ENCODE results near the gene LAPTM4A.
A peak's percentile ranks its signal among the peaks of the same experiment; 100 is the strongest.
"Not testable (repeated sequence)": the region's sequence is repeated elsewhere in the genome, so short reads cannot be mapped to it uniquely, and the experiment has no call there.

Gene LAPTM4A

DNA sequence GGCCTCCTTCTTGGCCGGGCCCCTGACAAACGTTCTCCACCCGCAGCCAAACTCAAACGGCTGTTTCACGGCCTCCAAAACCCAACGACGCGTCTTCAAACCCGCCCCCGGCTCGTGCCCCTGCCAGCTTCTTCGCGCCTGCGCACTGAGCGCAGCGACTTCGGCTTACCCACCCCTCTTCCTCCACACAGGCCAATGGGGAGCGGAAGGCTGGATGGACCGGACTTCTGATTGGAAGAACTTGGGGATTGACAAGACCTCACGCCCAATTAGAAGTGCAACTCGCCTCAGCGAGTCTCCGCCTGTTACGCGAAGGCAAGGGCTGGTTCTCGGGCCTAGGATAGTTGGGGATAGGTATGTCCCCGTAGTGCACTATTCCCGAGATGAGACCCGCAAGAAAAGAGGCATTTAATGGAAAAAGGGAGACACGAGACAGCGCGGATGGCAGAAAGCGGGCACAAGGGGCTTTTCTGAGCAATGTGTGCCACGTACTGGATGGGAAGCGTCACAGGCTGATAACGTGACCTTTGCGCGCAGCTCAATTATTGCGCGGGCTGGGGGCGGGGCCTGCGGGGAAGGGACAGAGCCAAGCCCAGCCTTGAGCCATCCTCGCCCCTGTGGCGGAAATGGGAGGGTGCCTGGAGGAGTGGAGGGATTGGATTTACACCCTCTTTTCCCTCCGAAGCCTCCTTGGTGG, at the start of gene LAPTM4A:
Gene LAPTM4A (minus strand): TSS at position 97 of the 697 bp plus-strand sequence. CDS start 108 bp downstream, outside the sequence.
- DNase-seq = peak; percentile 98

DNA sequence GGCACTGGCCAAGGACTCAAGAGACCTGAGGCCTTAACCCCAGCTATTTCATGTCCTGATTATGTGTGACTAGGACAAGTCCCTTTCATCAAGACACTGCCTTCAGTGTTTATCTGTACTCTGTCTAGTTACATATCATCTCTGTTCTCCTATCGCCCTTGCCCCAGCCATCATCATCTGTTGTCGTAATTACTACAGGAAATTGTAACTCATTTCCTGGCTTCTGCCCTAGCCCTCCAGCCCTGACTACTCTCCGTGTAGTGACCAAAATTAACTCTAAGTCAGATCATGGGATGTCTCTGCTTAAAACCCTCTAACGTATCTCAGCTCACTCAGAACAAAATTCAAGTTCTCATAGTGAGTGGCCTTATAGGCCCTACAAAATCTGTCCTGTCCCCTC, 49.3 kb upstream of the LAPTM4A start:
- no peak for DNase-seq

DNA sequence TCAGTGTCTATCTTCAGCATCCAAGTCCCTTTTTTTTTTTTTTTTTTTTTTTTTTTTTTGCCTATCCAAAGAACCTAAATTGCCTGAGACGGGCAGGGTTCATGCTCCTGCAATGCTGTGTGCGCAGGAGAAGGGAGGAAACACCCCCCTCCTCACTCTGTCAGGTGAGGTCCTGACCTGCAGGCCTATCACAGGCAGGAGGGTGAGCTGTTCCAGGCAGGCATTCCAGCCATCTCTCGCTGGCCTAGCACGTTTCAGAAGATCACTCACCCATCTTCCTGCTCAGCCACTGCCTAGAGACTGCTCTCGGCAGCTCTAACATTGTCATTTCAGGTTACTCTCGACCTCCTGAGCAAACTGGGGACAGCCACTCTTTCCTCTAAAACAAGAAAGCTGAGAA, 48.4 kb upstream of the LAPTM4A start:
- no peak for DNase-seq

DNA sequence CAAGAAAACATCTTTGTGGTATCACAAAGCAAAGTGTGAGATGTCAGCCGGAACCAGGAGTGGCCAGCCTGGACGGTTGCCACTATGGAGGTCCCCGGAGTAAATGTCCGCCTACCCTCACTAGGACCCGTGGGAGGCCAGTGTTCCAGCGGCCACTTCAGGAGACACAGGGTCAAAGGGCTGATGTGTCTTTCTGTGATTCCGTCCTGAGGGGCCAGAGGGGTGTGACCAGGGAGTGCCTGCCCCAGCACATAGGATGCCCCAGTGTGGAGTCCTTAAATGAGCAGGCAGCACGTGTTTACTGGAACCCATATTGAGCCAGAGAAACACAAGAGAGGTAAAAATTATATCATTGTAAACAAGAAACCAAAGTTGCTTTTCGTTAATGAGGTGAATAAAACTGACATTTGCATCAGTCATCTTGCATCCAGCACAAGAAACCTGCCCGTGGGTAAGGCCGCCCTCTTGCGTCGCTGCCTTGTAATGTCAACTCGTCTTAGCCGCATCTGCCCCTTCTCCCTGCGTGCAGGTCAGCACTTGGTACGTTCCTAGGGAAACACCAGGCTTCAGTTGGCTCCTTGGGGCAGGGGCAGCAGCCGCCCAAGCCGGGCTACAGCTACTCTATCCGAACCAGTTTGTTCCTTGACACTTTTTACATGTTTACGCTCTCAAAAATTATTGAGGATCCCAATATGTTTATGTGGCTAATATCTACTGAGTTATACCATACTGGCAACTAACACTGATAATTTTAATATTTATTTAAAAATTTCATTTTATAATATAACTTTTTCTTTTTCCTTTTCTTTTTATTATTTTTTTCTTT, 46.7 kb upstream of the LAPTM4A start:
- DNase-seq = peak; percentile 69

DNA sequence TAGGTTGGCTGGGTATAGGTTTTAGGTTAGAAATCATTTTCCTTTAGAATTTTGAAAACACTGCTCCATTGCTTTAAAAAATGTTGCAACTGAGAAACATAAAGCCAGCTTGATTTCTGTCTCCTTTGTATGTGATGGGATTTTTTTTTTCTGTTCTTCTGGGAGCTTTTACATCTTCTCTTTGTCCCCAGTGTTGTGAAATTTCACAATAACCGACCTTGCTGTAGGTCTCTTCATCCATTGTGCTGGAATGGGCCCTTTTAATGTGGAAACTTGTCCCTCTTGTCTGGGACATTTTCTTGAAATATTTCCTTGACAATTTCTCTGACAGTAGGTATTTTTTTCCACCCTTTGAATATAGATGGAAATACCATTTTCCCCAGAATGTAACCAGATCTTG, 44.0 kb upstream of the LAPTM4A start:
- DNase-seq = no peak

DNA sequence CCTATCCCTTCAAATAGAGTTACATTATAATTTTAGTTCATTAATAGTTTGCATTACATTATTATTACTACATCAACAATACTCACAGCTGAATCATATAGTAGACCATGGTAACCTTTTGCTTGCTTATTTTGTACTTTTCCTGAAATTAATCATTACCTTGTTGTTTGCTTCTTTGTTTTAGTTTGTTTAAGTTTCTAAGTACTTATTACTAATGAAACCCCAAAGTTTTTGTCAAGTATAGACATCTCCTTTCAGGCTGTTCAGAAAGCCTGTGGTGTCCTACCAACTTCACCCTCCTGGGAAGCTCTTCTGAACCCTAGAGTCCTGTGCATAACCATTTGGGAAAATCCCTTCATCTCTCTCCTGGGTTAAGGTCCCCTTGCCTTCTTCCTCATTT, 43.5 kb upstream of the LAPTM4A start:
- no peak for DNase-seq

DNA sequence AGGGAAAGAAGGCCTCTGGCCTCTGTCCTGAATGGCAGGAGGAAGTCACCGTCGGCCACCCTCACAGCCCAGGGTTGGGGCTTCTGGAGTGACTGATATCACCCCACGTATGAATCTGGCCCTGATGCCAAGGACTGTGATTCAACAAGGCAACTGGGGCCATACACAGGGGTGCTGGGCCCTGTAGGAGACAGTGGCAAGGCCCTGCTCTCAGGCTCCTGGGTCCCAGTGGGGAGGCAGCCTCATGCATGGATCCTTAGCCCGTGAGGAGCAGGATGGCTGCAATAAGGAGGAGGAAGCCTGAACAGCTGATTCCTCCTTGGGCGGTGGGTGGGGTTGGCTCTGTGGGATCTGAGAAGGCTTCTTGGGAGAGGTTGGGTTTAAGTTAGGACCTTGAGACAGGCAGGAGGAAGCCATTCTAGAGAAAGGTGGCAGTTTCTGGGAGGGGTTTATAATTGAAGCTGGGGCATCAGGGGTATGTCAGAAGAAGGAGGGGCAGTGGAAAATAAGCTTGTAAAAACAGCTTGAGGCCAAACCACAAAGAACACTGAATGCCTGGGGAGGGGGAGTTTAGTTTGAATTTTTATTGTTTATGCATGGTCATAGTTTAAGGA, 42.8 kb upstream of the LAPTM4A start:
- DNase-seq = no peak

DNA sequence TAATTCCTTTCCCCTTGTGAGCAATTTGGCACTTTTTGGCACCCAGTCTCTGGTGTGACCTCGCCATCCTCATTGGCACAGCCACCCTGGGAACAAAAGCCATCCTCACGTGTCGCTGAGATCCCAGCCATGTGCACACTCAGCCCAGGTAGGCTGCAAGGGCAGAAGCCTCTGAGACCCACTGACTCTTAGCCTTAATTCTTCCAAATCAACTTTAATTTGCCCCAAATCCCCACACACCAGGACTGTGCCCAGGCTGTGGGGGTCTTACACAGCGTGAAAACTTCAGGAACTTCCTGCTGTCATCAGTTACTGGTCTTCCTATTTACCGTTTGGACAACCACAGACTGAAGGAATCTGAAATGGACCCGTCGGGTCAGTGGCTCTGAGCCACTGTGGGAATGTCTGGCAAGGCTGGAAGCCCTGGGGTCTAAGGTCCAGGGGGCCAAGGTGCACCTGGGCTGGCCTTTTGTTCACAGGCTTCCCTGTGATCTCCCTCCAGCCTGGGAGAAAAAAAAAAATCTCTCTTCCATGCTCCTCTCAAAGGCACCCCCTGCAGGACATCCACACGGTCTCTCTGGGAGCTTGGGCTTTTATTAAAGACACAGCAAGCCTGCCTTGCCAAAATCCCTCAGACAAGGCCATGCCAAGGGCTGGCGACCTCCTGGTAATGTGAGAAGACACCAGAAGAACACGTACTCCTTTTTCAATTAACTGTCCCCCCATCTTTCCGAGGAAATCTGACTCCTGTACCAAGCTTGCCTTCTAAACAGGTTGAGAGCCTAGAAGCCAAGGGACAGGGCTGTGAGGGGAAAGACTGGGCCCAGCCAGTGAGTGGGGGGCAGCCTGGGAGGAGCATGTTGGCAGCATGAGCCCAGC, 42.1 kb upstream of the LAPTM4A start:
- DNase-seq = peak; percentile 67

DNA sequence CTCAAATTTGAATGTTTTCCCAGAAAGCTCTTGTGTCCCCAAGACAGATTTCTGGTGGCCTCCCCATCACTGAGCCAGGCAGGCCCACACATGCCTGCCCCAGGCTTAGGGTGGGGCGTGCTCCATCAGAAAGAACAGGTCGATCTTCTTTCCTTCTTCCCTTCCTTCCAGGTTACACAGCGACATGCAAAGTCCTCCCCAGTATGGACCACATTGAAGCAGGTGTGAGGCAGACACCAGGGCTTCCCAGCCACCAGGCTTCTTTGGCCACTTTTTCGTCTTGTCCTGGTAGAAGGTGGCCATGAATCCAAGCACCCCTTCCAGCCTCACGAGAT, 41.4 kb upstream of the LAPTM4A start:
- no peak for DNase-seq

DNA sequence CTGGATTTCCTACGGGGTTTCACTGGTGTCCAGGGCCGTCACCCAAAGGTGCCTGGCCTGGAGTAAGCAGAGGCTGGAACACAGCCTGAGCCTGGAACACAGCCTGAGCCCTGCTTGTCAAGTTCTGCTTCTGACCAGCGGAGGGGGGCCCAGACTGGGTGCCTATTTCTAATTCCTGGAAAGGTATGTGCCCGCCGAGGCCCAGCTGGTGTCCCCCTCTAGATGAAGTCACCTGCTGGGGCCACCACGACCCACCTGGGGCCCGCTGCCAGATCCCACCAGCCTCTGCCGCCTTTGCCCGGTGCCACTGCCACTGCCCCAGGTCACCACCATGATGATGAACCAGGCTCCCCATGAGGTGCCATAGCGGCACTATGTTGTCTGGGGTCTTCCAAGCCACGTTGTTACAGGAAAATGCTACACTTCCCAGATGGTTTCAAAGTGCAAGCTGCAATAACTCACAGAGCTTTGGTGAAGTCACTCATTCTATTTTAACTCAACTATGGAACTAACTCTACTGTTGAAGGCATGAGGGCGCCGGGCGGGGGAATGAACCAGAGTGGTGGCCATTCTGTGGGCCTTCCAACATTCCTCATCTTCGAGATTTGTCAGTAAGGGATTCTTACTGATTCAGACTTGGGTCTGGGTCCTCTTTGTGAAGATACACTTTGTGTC, 40.9 kb upstream of the LAPTM4A start:
- DNase-seq = no peak

DNA sequence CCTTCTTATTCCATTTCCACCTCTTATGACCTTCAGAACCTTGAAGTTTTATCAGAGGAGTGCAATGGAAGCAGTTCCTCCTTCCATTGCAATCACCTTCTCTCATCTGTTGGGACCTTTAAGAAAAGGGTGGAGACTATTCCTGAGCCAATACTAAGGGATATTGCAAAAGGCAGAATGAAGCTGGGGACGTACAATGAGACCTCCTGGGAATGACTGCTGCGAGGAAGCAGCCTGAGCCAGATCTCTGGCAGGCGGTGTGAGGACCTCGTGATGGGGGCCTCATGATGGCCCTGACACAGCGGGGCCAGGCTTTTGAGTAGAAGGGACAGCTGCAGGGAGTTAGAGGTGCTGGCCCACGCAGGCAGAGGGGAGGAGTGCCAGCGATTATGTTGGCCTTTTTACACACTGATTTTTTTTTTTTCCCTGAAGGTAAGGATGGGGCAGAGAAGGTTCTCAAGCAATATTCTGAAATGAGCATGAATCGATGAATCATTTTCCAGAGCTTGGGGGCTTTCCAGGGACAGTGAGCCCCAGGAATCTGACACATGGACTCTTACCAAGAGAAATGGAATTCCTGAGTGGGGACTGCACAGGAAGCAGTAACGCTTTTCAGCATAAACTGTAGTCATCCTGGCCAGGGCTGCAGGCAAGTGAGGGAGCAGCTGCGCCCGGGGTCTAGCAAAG, 40.0 kb upstream of the LAPTM4A start:
- peak; percentile 8 for DNase-seq

DNA sequence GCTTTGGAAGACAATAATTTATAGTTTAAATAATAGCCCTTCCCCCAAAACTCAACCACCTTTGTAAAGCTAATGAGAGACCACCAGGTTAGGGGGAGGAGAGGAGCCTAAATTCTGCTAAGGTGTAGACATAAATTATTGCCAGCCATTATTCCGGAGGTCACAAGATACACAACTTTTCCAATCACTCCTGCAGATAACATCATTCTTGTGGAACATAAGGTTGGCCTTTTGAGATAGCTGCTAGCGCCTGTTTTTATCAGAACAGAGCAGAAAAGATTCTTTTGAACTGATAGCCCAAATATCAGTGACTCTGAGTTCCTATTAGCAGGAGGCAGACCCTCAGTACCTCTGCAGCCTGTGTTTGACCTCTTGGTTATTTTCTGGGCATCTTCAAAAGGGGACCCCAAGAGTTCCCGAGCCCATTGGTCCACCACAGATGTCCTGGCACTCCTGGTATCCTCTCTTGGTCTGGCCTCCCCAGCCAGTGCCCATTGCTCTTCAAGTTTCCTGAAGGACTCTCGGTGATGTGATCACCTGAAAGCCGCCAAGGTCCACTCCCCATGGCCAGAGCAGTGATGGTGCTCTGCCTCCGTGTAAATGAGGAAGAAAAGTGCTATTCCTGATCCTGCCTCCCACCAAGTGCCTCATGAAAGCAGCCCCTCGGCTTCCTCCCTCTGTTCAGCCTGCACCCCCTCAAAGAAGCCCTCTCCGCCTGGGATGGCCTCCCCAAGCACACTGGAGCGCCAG, 38.5 kb upstream of the LAPTM4A start:
- no peak for DNase-seq

DNA sequence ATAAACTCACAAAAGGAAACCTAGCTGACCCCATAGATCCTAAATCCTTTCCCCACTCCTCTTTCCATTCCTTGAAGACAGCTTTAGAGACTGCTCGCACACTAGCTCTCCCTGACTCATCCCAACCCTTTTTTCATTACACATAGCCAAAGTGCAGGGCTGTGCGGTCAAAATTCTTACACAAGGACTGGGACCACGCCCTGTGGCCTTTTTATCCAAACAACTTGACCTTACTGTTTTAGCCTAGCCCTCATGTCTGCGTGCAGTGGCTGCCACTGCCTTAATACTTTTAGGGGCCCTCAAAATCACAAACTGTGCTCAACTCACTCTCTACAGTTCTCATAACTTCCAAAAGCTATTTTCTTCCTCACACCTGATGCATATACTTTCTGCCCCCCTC, 34.5 kb upstream of the LAPTM4A start:
- DNase-seq = not testable (repeated sequence)

DNA sequence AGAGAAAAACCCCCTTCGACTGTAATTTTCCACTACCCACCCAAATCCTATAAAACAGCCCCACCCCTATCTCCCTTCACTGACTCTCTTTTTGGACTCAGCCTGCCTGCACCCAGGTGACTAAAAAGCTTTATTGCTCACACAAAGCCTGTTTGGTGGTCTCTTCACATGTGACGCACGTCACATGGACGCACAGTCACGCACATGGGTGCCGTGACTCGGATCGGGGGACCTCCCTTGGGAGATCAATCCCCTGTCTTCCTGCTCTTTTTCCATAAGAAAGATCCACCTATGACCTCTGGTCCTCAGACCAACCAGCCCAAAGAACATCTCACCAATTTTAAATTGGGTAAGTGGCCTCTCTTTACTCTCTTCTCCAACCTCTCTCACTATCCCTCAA, 31.4 kb upstream of the LAPTM4A start:
- DNase-seq = not testable (repeated sequence)

DNA sequence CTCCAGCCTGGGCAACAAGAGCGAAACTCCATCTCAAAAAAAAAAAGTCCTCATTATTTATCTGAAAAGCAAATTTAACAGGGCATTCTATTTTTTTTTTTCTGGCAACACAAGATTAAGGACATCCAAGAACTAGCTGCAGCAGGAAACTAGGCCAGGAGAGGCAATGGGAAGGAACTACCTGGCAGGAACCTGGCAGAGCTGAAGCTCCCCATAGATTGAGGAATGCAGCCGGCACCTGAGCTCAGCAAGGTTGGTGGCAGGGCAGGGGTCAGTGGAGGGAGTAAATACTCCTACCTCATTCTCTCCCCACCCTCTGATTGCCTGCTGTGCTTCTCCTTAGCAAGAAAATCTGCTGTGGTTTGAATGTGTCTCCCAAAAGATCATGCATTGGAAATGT, 30.4 kb upstream of the LAPTM4A start:
- no peak for DNase-seq

DNA sequence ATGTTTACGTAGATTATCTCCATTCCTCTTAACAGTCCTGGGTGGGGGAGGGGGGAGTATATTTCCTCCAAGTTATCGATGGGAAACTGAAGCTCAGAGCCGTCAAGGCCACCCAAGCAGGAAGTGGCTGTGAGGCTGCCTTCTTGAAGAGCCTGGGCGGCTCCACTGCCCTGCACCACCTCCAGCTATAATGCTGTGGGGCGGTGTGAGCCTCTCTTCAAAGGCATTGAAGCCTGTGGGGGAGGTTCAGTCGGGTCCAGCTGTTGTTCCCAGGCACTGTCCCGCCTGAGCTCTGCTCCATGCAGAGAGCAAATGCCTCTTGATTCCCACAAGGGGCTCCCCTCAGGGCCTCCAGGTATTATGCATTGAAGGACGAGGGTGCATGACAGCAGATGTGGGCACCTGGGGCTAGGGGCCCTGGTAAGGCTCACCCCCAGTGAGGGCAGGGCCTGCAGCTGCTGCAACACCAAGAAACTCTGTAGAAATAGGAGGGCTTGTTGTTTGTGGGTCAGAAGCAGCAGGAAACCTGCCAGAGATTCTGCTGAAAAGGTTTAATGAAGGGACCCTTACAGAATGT, 29.5 kb upstream of the LAPTM4A start:
- DNase-seq = no peak

DNA sequence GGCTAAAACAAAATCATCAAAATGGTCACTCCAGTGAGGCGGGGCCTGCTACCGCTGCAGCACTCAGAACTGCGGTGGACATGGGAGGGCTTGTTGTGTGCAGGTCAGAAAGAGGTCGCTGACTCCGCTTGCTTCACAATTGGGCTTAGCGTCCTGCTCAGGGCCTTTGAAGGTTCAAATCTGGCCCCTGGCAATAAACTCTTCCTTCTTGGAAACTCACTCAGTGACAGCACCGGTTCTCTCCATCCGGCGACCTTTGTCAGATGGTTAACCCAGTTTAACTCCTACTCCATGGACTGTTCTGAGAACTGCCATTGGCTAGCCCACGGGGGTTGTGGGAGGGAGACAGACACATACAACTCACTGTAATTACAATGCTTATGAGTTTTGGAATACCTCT, 29.0 kb upstream of the LAPTM4A start:
- no peak for DNase-seq

DNA sequence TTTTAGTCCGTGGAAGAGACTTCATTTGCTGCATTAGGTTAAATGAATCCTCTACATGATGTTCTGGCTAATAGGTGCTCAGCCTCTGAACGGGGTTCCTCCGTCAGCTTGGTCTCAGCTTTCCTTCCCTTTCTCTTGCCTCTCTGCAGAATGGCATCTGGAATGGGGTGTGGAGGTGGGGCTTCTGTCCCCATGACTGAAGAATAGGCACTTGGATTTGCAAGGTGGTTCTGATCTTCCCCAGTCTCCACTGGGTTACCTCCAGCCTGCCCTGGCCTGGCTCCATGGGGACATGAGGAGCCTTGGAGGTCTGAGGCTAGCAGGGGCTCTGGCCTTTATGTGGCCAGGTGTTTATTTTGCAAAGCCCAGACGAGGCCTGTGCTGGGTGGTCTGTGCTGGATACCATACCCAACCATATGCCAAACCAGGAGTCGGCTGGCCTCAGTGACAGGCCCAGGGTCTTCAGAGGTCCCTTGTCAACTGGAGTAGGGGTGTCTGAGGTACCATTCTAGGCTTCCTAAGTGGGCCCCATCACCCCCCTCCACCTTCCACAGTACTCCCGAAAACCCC, 28.2 kb upstream of the LAPTM4A start:
- no peak for DNase-seq

DNA sequence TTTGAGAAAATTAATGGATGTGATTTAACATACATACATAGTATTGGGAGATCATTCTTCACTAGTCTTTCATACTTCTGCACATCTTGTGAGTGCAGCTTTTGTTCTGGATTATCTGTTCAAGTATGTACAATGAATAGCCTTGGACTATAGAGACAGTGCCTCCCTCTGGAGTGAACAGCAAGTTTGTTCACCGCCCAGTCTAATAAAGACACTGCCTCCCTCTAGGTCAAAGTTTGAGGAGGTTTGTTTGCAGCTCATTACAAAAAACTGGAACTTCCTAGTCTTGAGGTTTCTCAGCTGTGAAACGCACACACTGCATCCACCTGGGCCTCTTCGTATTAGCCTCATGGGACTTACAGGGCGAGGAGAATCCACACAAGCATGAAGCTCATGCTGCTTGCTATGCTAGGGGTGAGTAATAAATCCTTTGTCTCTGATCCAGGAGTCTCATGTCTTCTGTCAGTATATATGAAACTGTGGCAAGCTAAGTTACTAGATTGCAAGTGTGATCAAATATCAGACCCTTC, 26.0 kb upstream of the LAPTM4A start:
- no peak for DNase-seq

DNA sequence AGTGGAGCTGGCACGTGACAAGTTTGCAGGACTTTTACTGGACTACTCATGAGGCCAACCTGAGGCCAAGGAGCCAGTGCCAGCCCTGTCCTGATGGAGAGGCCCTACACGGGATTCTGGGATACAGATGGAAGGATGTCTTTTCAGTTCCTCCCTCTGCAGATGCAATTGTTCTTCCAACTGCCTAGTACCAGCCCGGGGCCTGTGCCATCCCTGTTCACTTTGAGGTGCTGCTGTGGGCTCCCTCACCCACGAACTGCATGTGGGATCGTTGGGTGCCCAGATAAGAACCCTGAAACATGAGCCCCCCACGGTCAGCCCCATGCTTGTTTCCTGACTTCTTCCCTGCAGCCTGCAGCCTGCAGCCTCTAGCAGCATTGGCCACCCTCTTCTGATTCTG, 25.3 kb upstream of the LAPTM4A start:
- DNase-seq = no peak
